IMR-90 (cell line): Measurements from ENCODE around the gene SNTG2. TPM values are rescaled to one million over a fixed set of nuclear protein-coding genes. Genes with fewer than 3 reads are reported as not detected.

Experiments
- ATAC-seq: fragments of 200-7000 bp; cut with Tn5 transposase; 2 replicates; pipeline ENCODE4 v1.9.1; 2020; ENCODE audit warnings: low read depth, mild to moderate bottlenecking, moderate library complexity
- BruUV-seq: library from RNA; stranded (reverse); fragments of 400-500 nt; replicated peaks from 2 replicates; lab custom pipeline; 2021; lab: Mats Ljungman, UMichigan
- CTCF ChIA-PET: fragments of 300-600 bp; formaldehyde crosslinking; extraction: SDS; loops from one replicate; lab custom pipeline; 2021; ENCODE audit warnings: antibody characterized with exemption; lab: Yijun Ruan, JAX
- POLR2A ChIA-PET: fragments of 300-600 bp; sonication (Branson Sonifier 250); formaldehyde crosslinking; loops from one replicate; lab custom pipeline; 2022; ENCODE audit warnings: antibody characterized with exemption; ENCODE audit not compliant: unreplicated experiment; lab: Charles Lee
- DNase-seq: peaks from one replicate; pipeline ENCODE4 v3.0.0; 2013
- H2AFZ ChIP-seq: replicated peaks from 2 replicates; pipeline ENCODE3; 2013; ENCODE audit warnings: low read length, mild to moderate bottlenecking; ENCODE audit not compliant: poor library complexity
- H2AK5ac ChIP-seq: 2 replicates; pipeline ENCODE4 v1.6.1; 2013; ENCODE audit warnings: low read depth, low read length, inconsistent platforms
- H2AK9ac ChIP-seq: replicated peaks from 2 replicates; pipeline ENCODE3; 2013; ENCODE audit warnings: mild to moderate bottlenecking, low read depth, low read length, moderate library complexity; ENCODE audit not compliant: poor library complexity
- H2BK120ac ChIP-seq: 2 replicates; pipeline ENCODE4 v1.6.1; 2013; ENCODE audit warnings: low read depth, low read length, inconsistent platforms
- H2BK15ac ChIP-seq: 3 replicates; pipeline ENCODE4 v1.6.1; 2013; ENCODE audit warnings: low read depth, low read length, inconsistent platforms
- H2BK20ac ChIP-seq: 2 replicates; pipeline ENCODE4 v1.6.1; 2013; ENCODE audit warnings: low read depth, mild to moderate bottlenecking, inconsistent platforms, low read length, moderate library complexity
- H2BK5ac ChIP-seq: 2 replicates; pipeline ENCODE4 v1.6.1; 2013; ENCODE audit warnings: mild to moderate bottlenecking, low read depth, low read length, inconsistent platforms; ENCODE audit not compliant: poor library complexity, severe bottlenecking
- H3K14ac ChIP-seq: replicated peaks from 2 replicates; pipeline ENCODE4 v1.6.1; 2013; ENCODE audit warnings: low read depth, low read length, inconsistent platforms
- H3K18ac ChIP-seq: 2 replicates; pipeline ENCODE4 v1.6.1; 2013; ENCODE audit warnings: low read depth, low read length, control low read depth
- H3K23ac ChIP-seq: 2 replicates; pipeline ENCODE4 v1.6.1; 2013; ENCODE audit warnings: low read depth, low read length, inconsistent platforms
- H3K27ac ChIP-seq: 2 replicates; pipeline ENCODE4 v1.5.1; 2013; ENCODE audit warnings: mild to moderate bottlenecking, control low read depth, low read length; ENCODE audit not compliant: insufficient read depth
- H3K27me3 ChIP-seq: 2 replicates; pipeline ENCODE4 v1.6.1; 2013; ENCODE audit warnings: low read length; ENCODE audit not compliant: control insufficient read depth, insufficient read depth
- H3K36me3 ChIP-seq: 2 replicates; pipeline ENCODE4 v1.6.1; 2013; ENCODE audit warnings: low read length, mixed read lengths; ENCODE audit not compliant: control insufficient read depth, insufficient read depth
- H3K4ac ChIP-seq: 2 replicates; pipeline ENCODE4 v1.6.1; 2013; ENCODE audit warnings: low read depth, low read length, inconsistent platforms
- H3K4me1 ChIP-seq: 2 replicates; pipeline ENCODE4 v1.6.1; 2013; ENCODE audit warnings: low read length, mixed read lengths; ENCODE audit not compliant: control insufficient read depth, insufficient read depth
- H3K4me2 ChIP-seq: 2 replicates; pipeline ENCODE4 v1.6.1; 2013; ENCODE audit warnings: low read depth, mild to moderate bottlenecking, control low read depth, low read length, moderate library complexity
- H3K4me3 ChIP-seq: 2 replicates; pipeline ENCODE4 v1.5.1; 2013; ENCODE audit warnings: low read depth, mild to moderate bottlenecking, control low read depth, low read length, moderate library complexity; ENCODE audit not compliant: insufficient read depth
- H3K56ac ChIP-seq: 2 replicates; pipeline ENCODE4 v1.6.1; 2013; ENCODE audit warnings: low read length, inconsistent platforms; ENCODE audit not compliant: insufficient read depth; ENCODE audit errors: extremely low read depth
- H3K79me1 ChIP-seq, 2 experiments: 2 replicates each; pipeline ENCODE4 v1.6.1; 2013; ENCODE audit warnings: low read length in 2 of 2, inconsistent platforms in 1 of 2, low read depth in 1 of 2
- H3K9ac ChIP-seq: 2 replicates; pipeline ENCODE4 v1.6.1; 2013; ENCODE audit warnings: low read depth, low read length, control low read depth
- H3K9me1 ChIP-seq: 2 replicates; pipeline ENCODE4 v1.6.1; 2013; ENCODE audit warnings: low read length, inconsistent platforms; ENCODE audit not compliant: insufficient read depth
- H3K9me3 ChIP-seq: 2 replicates; pipeline ENCODE4 v1.6.1; 2013; ENCODE audit warnings: low read length; ENCODE audit not compliant: control insufficient read depth, insufficient read depth
- H4K20me1 ChIP-seq: 2 replicates; pipeline ENCODE4 v1.6.1; 2013; ENCODE audit warnings: low read length, inconsistent platforms; ENCODE audit not compliant: insufficient read depth
- H4K5ac ChIP-seq: 2 replicates; pipeline ENCODE4 v1.6.1; 2013; ENCODE audit warnings: mild to moderate bottlenecking, low read depth, low read length, control low read depth
- H4K8ac ChIP-seq, 2 experiments: 2 replicates each; pipeline ENCODE4 v1.6.1; 2013; ENCODE audit warnings: low read depth in 2 of 2, low read length in 2 of 2, control low read depth in 1 of 2, inconsistent platforms in 1 of 2
- H4K91ac ChIP-seq: 2 replicates; pipeline ENCODE4 v1.6.1; 2013; ENCODE audit warnings: low read depth, low read length, inconsistent platforms; ENCODE audit not compliant: insufficient read depth
- MAFK ChIP-seq: IDR thresholded peaks from 2 replicates; pipeline ENCODE4 v1.6.1; 2012; ENCODE audit warnings: low read depth, low read length, improper control_type of control experiment
- NFE2L2 ChIP-seq: fragments of 150-350 bp; IDR thresholded peaks from 2 replicates; pipeline ENCODE4 v1.6.1; 2016; ENCODE audit warnings: low read depth, mild to moderate bottlenecking, low read length
- WGBS, 2 experiments: methylation state at CpG; one replicate each; pipeline versions ENCODE4 v1.1.5 to v1.1.7; 2013; ENCODE audit warnings: missing lambda C conversion rate in 2 of 2; ENCODE audit not compliant: insufficient read length in 1 of 2; ENCODE audit errors: extremely low coverage in 2 of 2; 5-methylcytosine and 5-hydroxymethylcytosine counted together
- dilution Hi-C: fragments of 300-500 bp; cut with HindIII; formaldehyde crosslinking; loops from one replicate; pipeline ENCODE4 v1.14.3; 2018; ENCODE audit warnings: low sequenced_read_pairs; ENCODE audit not compliant: unreplicated experiment
- in situ Hi-C: fragments of 300-500 bp; cut with MboI; formaldehyde crosslinking; loops from 3 replicates; pipeline ENCODE4 v1.14.3; 2019; ENCODE audit warnings: low sequenced_read_pairs, inconsistent platforms, mixed read lengths
- intact Hi-C: fragments of 100-400 bp; cut with micrococcal nuclease; formaldehyde crosslinking; loops from 2 replicates; pipeline ENCODE4 v1.10.0; 2022
- polyA plus RNA-seq, 3 experiments: library from polyadenylated mRNA; depleted of rRNA; stranded (reverse); fragments of >200 nt; gene quantifications; 2 replicates each; pipeline ENCODE4 v1.2.3, GENCODE V29; 2012; ENCODE audit warnings: low replicate concordance in 1 of 3
- total RNA-seq: library from RNA; depleted of rRNA; stranded (reverse); fragments of >200 nt; gene quantifications from 2 replicates; pipeline ENCODE4 v1.2.3, GENCODE V29; 2012

Gene SNTG2
- total and polyA plus RNA-seq, 2 of the 4 experiments (the other 2 are of a cell fraction): under 0.01 to 0.17 TPM

GRCh38 chr2:1168846-1169245, 218.2 kb downstream of the SNTG2 start:
- Histone ChIP-seq H2AFZ (no peak overlapping the region), H3K9me3 (peaks cover 25% of the 10 kb centered on the region), H3K56ac (no peak overlapping the region), H3K4ac (no peak overlapping the region), H2BK5ac (no peak overlapping the region), H3K4me2 (no peak overlapping the region), H2BK120ac (no peak overlapping the region), H3K9me1 (no peaks in the 10 kb centered on the region), H3K4me3 (no peak overlapping the region), H3K23ac (no peak overlapping the region), H3K36me3 (no peaks in the 10 kb centered on the region), H3K9ac (no peak overlapping the region), H2BK20ac (no peak overlapping the region), H3K4me1 (no peaks in the 10 kb centered on the region), H2AK5ac (no peak overlapping the region), H3K14ac (no peak overlapping the region), H4K20me1 (no peaks in the 10 kb centered on the region), H4K91ac (no peak overlapping the region), H2BK15ac (no peak overlapping the region), H3K27me3 (no peaks in the 10 kb centered on the region), H2AK9ac (no peak overlapping the region), H3K79me1 (no peaks in the 10 kb centered on the region), H4K8ac (no peak overlapping the region), H3K18ac (no peak overlapping the region), H4K5ac (no peak overlapping the region), H3K27ac (no peak overlapping the region)
- DNase-seq (no peak), ATAC-seq (no peak)
- TF ChIP-seq MAFK: no peak
- no peak for TF ChIP-seq NFE2L2
- intact Hi-C loops: no loop called here
- POLR2A ChIA-PET: no interaction called here
- BruUV-seq: no TSS peak
- WGBS, 2 experiments: 55% methylated on average over 7 of the region's 10 CpGs; no CpG with 5 or more reads in 1 of the 2 experiments
- CTCF ChIA-PET: no interaction called here
- in situ Hi-C loops: no loop called here
- dilution Hi-C loops: no loop called here
